Muscle layer of duodenum (tissue), 2 donors: ENCODE results near the gene RNF126.

Source experiments
- H3K27ac ChIP-seq: one replicate; pipeline ENCODE4 v1.7.0; 2013; ENCODE audit warnings: mild to moderate bottlenecking, low read length
- H3K27me3 ChIP-seq: one replicate; pipeline ENCODE4 v1.7.0; 2013; ENCODE audit warnings: low read depth, mild to moderate bottlenecking, control low read depth, low read length
- H3K36me3 ChIP-seq, 2 donors: one replicate each; pipeline ENCODE4 v1.7.0; 2013; ENCODE audit warnings: low read length in 2 of 2, control low read depth in 1 of 2, mild to moderate bottlenecking in 1 of 2; ENCODE audit not compliant: insufficient read depth in 2 of 2, control insufficient read depth in 1 of 2
- H3K4me1 ChIP-seq, 2 donors: one replicate each; pipeline ENCODE4 v1.7.0; 2013; ENCODE audit warnings: low read length in 2 of 2, mild to moderate bottlenecking in 2 of 2, control low read depth in 1 of 2, moderate library complexity in 1 of 2; ENCODE audit not compliant: insufficient read depth in 2 of 2, control insufficient read depth in 1 of 2
- H3K4me3 ChIP-seq, 2 donors: one replicate each; pipeline ENCODE4 v1.7.0; 2013; ENCODE audit warnings: low read length in 2 of 2, low read depth in 1 of 2, mild to moderate bottlenecking in 1 of 2
- H3K9me3 ChIP-seq, 2 donors: one replicate each; pipeline ENCODE4 v1.7.0; 2013; ENCODE audit warnings: low read length in 2 of 2, control low read depth in 1 of 2, mild to moderate bottlenecking in 1 of 2; ENCODE audit not compliant: control insufficient read depth in 1 of 2
- donor health status: healthy.

The RNF126 gene

DNA sequence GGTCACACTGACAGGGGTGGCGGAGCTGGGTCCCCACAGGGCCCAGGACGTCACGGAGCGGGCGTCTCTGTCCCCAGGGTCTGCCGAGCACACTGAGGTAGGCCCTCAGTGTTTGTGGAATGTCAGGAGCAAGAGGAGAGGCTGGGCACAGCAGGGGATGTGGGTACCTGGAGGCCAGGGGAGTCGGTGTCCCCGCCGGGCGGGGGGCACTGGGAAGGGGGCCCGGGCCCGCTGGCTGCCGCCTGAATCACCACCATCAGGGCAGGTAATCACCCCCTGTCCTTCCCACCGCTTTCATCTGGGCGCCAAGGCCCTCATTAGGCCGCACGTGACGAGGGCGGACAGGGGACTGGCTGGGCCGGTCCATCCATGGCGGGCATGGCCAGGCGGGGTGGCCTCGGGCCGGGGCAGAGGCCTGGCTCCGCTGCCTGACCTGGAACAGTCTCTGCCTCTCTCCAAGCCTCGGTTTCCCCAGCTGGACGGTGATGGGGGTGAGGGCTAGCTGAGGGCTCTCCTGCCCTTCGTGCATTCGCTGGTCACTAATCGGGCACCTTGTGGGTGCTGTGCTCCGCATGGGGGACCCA is 22.3 kb downstream of the RNF126 start:
- peaks cover 0 to 6% of the 10 kb centered on the region in 2 donors for H3K36me3 ChIP-seq
- H3K4me1 ChIP-seq = peaks cover 0 to 11% of the 10 kb centered on the region in 2 donors
- no peak overlapping the region for H3K27ac ChIP-seq
- no peaks in the 10 kb centered on the region for H3K9me3 ChIP-seq
- H3K4me3 ChIP-seq = no peak overlapping the region
- H3K27me3 ChIP-seq = no peaks in the 10 kb centered on the region

DNA sequence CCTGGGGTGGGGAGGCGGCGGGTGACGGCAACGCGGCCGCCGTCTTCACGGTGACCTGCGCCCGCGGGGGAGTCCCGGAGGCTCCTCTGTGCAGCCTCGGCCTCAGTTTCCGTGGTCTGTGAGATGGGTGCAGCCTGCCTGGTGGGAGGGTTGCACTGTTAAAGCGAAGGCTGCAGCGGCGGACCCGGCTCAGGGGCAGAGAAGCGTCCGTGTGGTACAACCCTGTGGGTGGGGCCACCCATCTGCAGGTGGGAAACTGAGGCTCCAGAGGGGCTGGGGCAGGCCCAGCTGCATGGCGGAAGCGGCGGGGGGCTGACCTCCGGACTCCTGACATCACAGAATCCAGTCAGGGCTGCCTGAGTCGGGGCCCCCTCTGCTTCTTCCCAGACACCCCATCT is 22.9 kb downstream of the RNF126 start:
- Histone ChIP-seq H3K27me3 (no peaks in the 10 kb centered on the region), H3K4me1 (peaks cover 0 to 11% of the 10 kb centered on the region in 2 donors), H3K36me3 (peaks cover 0 to 6% of the 10 kb centered on the region in 2 donors), H3K4me3 (peak overlapping the region in 1 of 2 donors; percentile 47), H3K27ac (no peak overlapping the region), H3K9me3 (no peaks in the 10 kb centered on the region)

DNA sequence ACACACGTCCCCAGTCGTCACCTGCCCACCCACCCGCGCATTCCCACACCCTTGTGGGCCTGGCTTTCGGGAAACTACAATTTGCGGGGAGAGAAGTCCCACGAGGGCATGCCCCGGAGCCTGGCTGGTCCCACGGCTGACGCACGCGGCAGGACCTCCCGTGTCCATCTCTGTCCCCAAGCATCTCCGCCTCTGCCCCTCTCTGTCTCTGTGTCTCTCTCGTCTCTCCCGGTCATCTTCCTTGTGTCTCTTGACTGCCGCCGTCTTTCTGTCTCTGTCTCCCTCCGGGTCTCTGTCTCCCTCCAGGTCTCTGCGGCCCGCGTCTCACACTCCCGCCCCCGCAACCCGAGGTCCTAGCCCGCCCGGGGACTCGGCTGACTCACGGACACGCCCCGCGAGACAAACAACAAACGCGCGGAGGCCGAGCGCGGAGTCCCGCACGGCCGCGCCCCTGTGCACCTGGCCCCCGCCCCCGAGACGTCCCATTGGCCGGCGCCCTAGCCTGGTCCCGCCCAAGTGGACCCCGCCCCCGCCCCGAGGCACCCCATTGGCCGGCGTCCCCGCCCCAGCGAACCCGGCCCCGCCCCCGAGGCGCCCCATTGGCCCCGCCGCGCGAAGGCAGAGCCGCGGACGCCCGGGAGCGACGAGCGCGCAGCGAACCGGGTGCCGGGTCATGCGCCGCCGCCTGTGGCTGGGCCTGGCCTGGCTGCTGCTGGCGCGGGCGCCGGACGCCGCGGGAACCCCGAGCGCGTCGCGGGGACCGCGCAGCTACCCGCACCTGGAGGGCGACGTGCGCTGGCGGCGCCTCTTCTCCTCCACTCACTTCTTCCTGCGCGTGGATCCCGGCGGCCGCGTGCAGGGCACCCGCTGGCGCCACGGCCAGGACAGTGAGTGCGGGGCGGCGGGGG is 23.5 kb downstream of the RNF126 start, which contains the start of gene FGF22:
TSS of gene FGF22 (plus strand) at position 627 of the 908 bp plus-strand sequence. CDS start at position 674, 47 bp downstream.
- H3K4me3 ChIP-seq = peak within 1 kb of the TSS; percentile 26 to 53
- peaks cover 0 to 11% of the 10 kb centered on the region in 2 donors for H3K4me1 ChIP-seq
- H3K9me3 ChIP-seq = no peaks in the 10 kb centered on the region
- no peak within 1 kb of the TSS for H3K27ac ChIP-seq
- peaks cover 0 to under 1% of the 10 kb centered on the region in 2 donors for H3K36me3 ChIP-seq
- no peaks in the 10 kb centered on the region for H3K27me3 ChIP-seq

DNA sequence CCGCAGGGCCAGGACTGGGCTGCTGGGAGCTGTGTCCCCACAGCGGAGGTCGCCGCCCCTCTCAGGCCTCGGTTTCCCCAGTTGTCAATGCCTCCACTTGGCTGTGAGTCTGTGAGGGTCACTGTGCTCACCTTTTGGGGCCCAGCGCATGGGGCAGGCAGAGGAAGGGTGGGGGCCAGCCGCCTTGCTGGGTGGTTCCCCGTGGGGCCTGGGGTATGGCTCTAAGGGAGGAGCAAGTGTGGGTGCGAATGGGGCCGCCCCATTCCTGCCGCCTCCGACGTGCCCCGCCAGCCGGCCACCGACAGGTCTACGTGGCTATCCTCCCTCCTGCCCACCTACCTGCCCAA is 24.1 kb downstream of the RNF126 start:
- Histone ChIP-seq H3K4me1 (peaks cover 5 to 17% of the 10 kb centered on the region in 2 donors), H3K27ac (no peak overlapping the region), H3K9me3 (no peaks in the 10 kb centered on the region), H3K27me3 (no peaks in the 10 kb centered on the region), H3K36me3 (no peaks in the 10 kb centered on the region), H3K4me3 (peak overlapping the region in 1 of 2 donors; percentile 53)

DNA sequence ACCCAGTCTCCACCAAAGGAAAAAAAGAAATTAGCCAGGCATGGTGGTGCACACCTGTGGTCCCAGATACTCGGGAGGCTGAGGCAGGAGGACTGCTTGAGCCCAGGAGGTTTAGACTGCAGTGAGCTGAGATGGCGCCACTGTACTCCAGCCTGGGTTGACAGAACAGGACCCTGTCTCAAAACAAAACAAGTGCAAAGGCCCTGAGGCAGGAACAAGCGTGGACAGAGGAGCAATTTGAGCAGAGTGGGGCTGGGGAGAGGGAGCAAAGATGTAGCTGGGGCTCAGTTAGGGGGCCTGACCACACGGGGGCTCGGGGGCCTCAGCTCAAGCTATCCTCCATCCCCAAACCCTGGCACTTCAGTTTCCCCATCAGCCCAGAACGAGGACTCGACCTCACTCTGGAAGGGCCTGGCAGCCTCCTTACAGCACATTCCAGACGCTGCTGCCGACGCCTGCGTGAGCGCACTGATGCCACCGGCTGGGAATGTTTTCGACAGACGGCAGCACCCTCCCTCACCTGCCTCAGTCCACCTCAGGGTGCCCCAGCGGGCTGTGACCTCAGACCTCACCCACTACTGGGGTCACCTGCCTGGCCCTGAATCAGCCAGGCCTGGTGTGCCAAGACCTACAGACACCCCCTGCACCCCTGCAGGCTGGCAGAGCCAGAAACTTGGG is 27.9 kb downstream of the RNF126 start:
- Histone ChIP-seq H3K4me1 (peaks cover 6 to 36% of the 10 kb centered on the region in 2 donors), H3K4me3 (no peak overlapping the region), H3K27me3 (no peaks in the 10 kb centered on the region), H3K9me3 (no peaks in the 10 kb centered on the region), H3K27ac (no peak overlapping the region), H3K36me3 (no peaks in the 10 kb centered on the region)

DNA sequence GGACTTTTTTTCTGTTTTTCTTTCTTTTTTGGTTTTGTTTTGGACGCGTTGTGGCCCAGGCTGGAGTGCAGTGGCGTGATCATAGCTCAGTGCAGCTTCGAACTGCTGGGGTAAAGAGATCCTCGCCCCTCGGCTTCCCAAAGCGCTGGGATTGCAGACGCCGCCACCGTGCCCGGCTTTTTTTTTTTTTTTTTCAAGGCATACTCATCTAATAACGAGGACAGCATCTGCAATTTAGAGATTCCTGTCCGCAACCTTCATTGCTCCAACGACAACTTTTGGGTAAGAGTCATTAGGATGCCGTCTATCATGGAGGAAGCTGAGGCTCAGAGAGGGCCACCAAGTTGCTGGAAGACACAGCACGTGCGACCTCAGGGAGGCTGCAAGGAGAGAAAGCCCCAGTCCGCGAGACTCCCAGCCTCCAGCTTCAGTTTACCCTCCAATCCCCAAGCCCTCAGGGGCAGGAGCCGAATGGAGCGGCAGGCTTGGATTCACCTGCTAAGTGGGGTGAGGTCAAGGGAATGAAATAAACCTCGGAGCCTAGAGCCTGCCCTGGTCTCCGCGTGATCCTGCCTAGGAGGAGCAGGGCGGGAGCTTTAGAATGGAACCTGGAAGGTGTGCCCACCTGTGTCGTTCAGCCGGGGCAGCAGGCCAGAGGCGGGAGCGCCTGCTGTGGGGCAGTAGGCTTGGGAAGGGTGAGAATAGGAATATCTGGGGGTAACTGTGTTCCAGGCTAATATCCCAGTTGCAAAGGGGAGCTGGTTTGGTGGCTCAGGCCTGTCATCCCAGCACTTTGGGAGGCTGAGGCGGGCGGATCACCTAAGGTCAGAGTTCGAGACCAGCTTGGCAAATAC is 29.0 kb downstream of the RNF126 start:
- no peaks in the 10 kb centered on the region for H3K27me3 ChIP-seq
- no peaks in the 10 kb centered on the region for H3K9me3 ChIP-seq
- peaks cover 6 to 31% of the 10 kb centered on the region in 2 donors for H3K4me1 ChIP-seq
- peaks cover 0 to 7% of the 10 kb centered on the region in 2 donors for H3K36me3 ChIP-seq
- H3K4me3 ChIP-seq = peak overlapping the region; percentile 84 to 96
- H3K27ac ChIP-seq = no peak overlapping the region

DNA sequence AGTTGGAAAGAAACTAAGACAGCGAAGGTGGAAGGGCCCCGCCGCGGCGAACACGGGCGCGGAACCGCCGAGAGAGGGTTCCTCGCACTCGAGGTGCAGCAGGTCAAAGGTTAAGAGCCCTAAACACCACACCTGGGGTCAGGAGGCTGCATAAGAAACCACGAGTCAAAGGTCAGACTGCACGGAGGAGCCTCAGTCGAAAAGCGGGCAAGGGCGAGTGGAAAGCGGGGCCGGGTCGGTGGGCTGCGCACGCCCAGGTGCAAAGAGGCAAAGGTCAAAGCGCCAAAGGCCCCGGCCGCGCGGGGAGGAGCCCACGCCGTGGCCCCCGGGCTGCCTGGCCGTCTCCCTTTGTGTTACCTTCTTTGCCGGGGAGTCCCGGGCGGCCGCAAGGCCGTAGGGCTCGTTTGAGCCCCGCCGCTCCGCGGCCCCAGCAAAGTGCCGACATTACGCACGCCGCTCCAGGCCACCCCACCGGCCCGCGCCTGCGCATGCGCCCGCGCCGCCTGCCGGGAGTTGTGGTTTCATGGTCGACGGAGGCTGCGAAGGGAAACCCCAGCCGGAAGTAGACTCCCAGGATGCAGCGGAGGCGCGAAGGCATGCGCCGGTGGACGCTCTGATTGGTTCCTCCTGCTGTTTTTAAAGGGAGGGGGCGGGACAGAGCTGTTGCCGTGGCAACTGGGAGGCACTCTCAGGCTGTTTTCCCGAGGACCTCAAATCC is 29.8 kb downstream of the RNF126 start, which contains the start of gene POLRMT:
TSS of gene POLRMT (minus strand) at position 470 of the 718 bp plus-strand sequence. CDS start at position 445, 25 bp downstream.
- Histone ChIP-seq H3K27ac (peak within 1 kb of the TSS; percentile 51), H3K36me3 (peaks cover 0 to 15% of the 10 kb centered on the region in 2 donors), H3K9me3 (no peaks in the 10 kb centered on the region), H3K27me3 (no peaks in the 10 kb centered on the region), H3K4me3 (peak within 1 kb of the TSS; percentile 84 to 96), H3K4me1 (peaks cover 6 to 25% of the 10 kb centered on the region in 2 donors)

DNA sequence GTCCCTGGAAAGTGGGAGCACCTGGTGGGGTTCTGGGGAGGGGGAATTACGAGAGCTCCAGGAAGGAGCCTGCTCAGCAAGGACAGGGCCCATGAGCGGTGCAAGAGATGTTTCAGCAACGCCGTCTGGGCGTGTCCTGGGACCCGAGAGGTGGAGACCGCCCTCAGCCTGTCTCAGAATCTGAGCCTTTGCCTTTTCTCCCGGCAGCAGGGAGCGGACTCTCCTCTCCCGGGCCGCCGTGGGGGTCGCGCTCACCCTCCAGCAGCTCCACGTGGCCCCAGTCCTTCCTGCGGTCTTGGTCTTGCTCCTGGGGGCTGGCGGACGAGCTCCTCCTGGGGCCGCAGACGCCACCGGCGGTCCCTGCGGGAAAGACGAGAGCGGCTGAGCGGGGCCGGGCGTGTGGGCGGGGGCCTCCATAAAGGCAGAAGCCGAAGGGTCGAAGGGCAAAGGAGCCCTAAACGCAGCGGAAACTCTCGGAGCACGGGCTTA is 30.4 kb downstream of the RNF126 start:
- peak overlapping the region; percentile 51 for H3K27ac ChIP-seq
- H3K9me3 ChIP-seq = no peaks in the 10 kb centered on the region
- H3K4me3 ChIP-seq = peak overlapping the region; percentile 84 to 96
- H3K27me3 ChIP-seq = no peaks in the 10 kb centered on the region
- peaks cover 6 to 25% of the 10 kb centered on the region in 2 donors for H3K4me1 ChIP-seq
- H3K36me3 ChIP-seq = peaks cover 0 to 17% of the 10 kb centered on the region in 2 donors

DNA sequence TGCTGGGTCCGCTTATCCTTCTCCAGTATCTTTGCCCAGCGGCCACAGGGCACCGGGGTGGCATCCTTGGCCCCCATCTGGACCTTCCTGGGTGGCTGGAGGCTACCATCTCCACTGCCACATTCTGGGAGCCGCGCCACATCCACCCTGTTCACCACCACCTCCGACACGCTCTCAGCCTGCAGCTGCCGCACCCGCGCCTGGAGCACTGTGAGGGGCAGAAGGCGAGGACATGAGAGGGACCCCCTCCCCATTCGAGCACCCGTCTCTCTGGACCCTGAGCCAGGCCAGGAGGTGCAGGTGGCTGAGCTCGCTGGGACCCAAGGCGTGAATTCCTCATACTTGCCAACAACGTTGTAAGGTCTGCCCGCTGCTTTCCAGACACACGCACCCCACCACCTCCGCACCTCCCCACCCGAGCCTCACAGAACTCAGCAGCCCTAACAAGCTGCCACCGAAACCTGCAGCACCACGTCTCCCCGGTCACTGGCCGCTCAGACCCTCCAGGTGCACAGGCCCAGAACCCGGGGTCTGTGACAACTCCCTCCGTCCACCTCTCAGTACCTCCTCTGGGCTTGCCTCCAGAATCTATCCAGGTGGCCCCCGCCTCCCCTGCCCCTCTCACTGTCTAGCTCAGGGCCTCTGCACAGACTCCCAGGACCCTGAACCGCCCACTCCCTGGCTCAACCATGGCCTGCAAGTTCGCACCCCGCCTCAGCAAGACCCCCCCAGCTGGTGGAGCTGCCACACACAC is 32.9 kb downstream of the RNF126 start:
- Histone ChIP-seq H3K9me3 (no peaks in the 10 kb centered on the region), H3K4me1 (peaks cover 6 to 25% of the 10 kb centered on the region in 2 donors), H3K27ac (no peak overlapping the region), H3K4me3 (no peak overlapping the region), H3K36me3 (peaks cover 0 to 24% of the 10 kb centered on the region in 2 donors), H3K27me3 (no peaks in the 10 kb centered on the region)
